DND-41 (cell line): ENCODE measurements around the gene FOXJ3.
A peak's percentile ranks its signal among the peaks of the same experiment; 100 is the strongest.

Source experiments
- ATAC-seq: fragments of 200-7000 bp; cut with Tn5 transposase; 3 replicates; pipeline ENCODE4 v1.9.1; 2021; ENCODE audit warnings: low read depth; ENCODE audit not compliant: insufficient read depth
- DNase-seq: peaks from one replicate; pipeline ENCODE4 v3.0.0-alpha.2; 2020
- H2AFZ ChIP-seq: 2 replicates; pipeline ENCODE4 v1.6.0; 2012; ENCODE audit warnings: low read depth, low read length
- H3K27ac ChIP-seq: 2 replicates; pipeline ENCODE4 v1.5.1; 2012; ENCODE audit warnings: low read length, inconsistent platforms
- H3K27me3 ChIP-seq: fragments of 200-600 bp; sonication (generic); 2 replicates; pipeline ENCODE4 v1.6.0; 2012; ENCODE audit warnings: low read length, mild to moderate bottlenecking, inconsistent platforms; ENCODE audit not compliant: insufficient read depth, poor library complexity
- H3K36me3 ChIP-seq: 2 replicates; pipeline ENCODE4 v1.5.1; 2012; ENCODE audit warnings: low read length, inconsistent platforms; ENCODE audit not compliant: insufficient read depth
- H3K4me1 ChIP-seq: 2 replicates; pipeline ENCODE4 v1.5.1; 2012; ENCODE audit warnings: mild to moderate bottlenecking, low read length; ENCODE audit not compliant: insufficient read depth
- H3K4me2 ChIP-seq: 2 replicates; pipeline ENCODE4 v1.6.0; 2012; ENCODE audit warnings: mild to moderate bottlenecking, moderate library complexity, low read length, inconsistent platforms; ENCODE audit not compliant: insufficient read depth
- H3K4me3 ChIP-seq, 2 experiments: fragments of 200-600 bp in 1 of 2; shearing (Covaris generic) in 1 of 2; 2 replicates each; pipeline ENCODE4 v1.5.1; 2012 to 2016; ENCODE audit warnings: inconsistent platforms in 2 of 2, low read length in 2 of 2, mild to moderate bottlenecking in 2 of 2, low read depth in 1 of 2, moderate library complexity in 1 of 2
- H3K79me2 ChIP-seq: 2 replicates; pipeline ENCODE4 v1.6.0; 2012; ENCODE audit warnings: low read length, inconsistent platforms; ENCODE audit not compliant: insufficient read depth
- H3K9ac ChIP-seq: 2 replicates; pipeline ENCODE4 v1.6.0; 2012; ENCODE audit warnings: low read depth, mild to moderate bottlenecking, inconsistent platforms, low read length, moderate library complexity
- H3K9me3 ChIP-seq: 2 replicates; pipeline ENCODE4 v1.5.1; 2012; ENCODE audit warnings: low read length, moderate library complexity, mild to moderate bottlenecking, inconsistent platforms; ENCODE audit not compliant: insufficient read depth, severe bottlenecking
- H4K20me1 ChIP-seq: 2 replicates; pipeline ENCODE4 v1.6.0; 2012; ENCODE audit warnings: low read length; ENCODE audit not compliant: insufficient read depth
- CTCF ChIP-seq: IDR thresholded peaks from 2 replicates; pipeline ENCODE4 v1.5.1; 2012; ENCODE audit warnings: borderline replicate concordance, low read length, moderate library complexity, mild to moderate bottlenecking; ENCODE audit not compliant: poor library complexity, severe bottlenecking; ENCODE audit errors: extremely low read depth
- EZH2 ChIP-seq: IDR thresholded peaks from 3 replicates; pipeline ENCODE4 v1.6.1; 2012; ENCODE audit warnings: borderline replicate concordance, low read depth, mild to moderate bottlenecking, moderate library complexity, low read length, inconsistent platforms; ENCODE audit not compliant: severe bottlenecking

FOXJ3 gene

GRCh38 chr1:42150651-42151050, 184.4 kb downstream of the FOXJ3 start:
- Histone ChIP-seq H3K4me2 (no peak overlapping the region), H3K79me2 (no peaks in the 10 kb centered on the region), H3K36me3 (no peaks in the 10 kb centered on the region), H3K4me1 (no peaks in the 10 kb centered on the region), H3K9ac (no peak overlapping the region), H3K9me3 (no peaks in the 10 kb centered on the region), H3K4me3 (no peak overlapping the region), H4K20me1 (no peaks in the 10 kb centered on the region), H2AFZ (no peak overlapping the region), H3K27me3 (no peaks in the 10 kb centered on the region), H3K27ac (no peak overlapping the region)
- DNase-seq (no peak), ATAC-seq (no peak)
- TF ChIP-seq EZH2 (no peak), CTCF (no peak)

GRCh38 chr1:42148166-42148565, 186.9 kb downstream of the FOXJ3 start:
- Histone ChIP-seq H3K9ac (no peak overlapping the region), H3K27me3 (no peaks in the 10 kb centered on the region), H2AFZ (no peak overlapping the region), H3K27ac (no peak overlapping the region), H3K9me3 (no peaks in the 10 kb centered on the region), H4K20me1 (no peaks in the 10 kb centered on the region), H3K79me2 (no peaks in the 10 kb centered on the region), H3K4me2 (no peak overlapping the region), H3K36me3 (no peaks in the 10 kb centered on the region), H3K4me1 (peaks cover 12% of the 10 kb centered on the region), H3K4me3 (no peak overlapping the region)
- DNase-seq = no peak
- TF ChIP-seq EZH2 (no peak), CTCF (no peak)
- no peak for ATAC-seq

- H3K27me3 ChIP-seq = no peaks in the 10 kb centered on the region
These were observed 188.3 kb downstream of the FOXJ3 start for GRCh38 chr1:42146626-42147320.

More at GRCh38 chr1:42146626-42147320, 188.3 kb downstream of the FOXJ3 start:
- H3K9ac ChIP-seq = no peak overlapping the region
- H4K20me1 ChIP-seq = no peaks in the 10 kb centered on the region
- H3K79me2 ChIP-seq = no peaks in the 10 kb centered on the region
- TF ChIP-seq CTCF = peak; percentile 88
- TF ChIP-seq EZH2 = no peak
- ATAC-seq = peak; percentile 66
- peak; percentile 68 for DNase-seq
- no peak overlapping the region for H3K4me3 ChIP-seq
- H2AFZ ChIP-seq = no peak overlapping the region
- H3K9me3 ChIP-seq = no peaks in the 10 kb centered on the region
- no peaks in the 10 kb centered on the region for H3K36me3 ChIP-seq
- H3K4me1 ChIP-seq = peaks cover 18% of the 10 kb centered on the region
- no peak overlapping the region for H3K4me2 ChIP-seq
- no peak overlapping the region for H3K27ac ChIP-seq
